ENCODE measurements around the gene HS3ST3A1.

The HS3ST3A1 gene

DNA sequence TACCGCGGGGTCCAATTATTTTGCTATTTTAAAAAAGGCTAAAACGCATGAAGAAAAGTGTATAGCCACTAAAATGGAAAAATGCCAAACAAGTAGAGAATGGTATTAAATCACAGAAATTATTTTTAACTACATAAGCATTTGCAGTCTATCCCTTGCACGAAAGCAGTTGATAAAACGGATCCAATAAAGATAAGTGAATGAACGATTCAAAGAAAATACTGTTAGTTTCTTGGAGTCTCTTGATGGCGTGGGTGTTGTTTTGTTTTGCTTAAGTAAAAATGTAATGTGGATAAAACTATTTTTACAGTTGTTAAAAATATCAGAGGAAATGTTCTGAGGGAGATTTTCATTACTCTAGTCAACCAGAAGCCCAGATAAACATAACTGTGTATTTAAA lies 9.3 kb downstream of the HS3ST3A1 start:
- Histone ChIP-seq H3K36me3 (ENCODE audit: control insufficient read depth, low read length) (no peaks in the 10 kb centered on the region), H3K4me1 (ENCODE audit: control insufficient read depth, low read length) (no peaks in the 10 kb centered on the region), H3K9me2 (replicated peaks; ENCODE audit: control insufficient read depth, low read length) (no peaks in the 10 kb centered on the region), H3K4me3 (ENCODE audit: low read length) (no peak overlapping the region), H4K20me1 (ENCODE audit: control insufficient read depth, insufficient read depth, low read depth, low read length) (no peaks in the 10 kb centered on the region), H3K9me3 (ENCODE audit: control insufficient read depth, insufficient read depth, low read length) (no peaks in the 10 kb centered on the region), H3K27me3 (ENCODE audit: control insufficient read depth, low read length) (no peaks in the 10 kb centered on the region), H3K27ac (ENCODE audit: low read depth, low read length) (no peak overlapping the region), H3K4me2 (ENCODE audit: low read length) (no peak overlapping the region), H3F3A (ENCODE audit: control insufficient read depth, insufficient read depth) (no peaks in the 10 kb centered on the region), H3K79me2 (ENCODE audit: control insufficient read depth, low read length) (no peaks in the 10 kb centered on the region)
- TF ChIP-seq, protein P1, sequence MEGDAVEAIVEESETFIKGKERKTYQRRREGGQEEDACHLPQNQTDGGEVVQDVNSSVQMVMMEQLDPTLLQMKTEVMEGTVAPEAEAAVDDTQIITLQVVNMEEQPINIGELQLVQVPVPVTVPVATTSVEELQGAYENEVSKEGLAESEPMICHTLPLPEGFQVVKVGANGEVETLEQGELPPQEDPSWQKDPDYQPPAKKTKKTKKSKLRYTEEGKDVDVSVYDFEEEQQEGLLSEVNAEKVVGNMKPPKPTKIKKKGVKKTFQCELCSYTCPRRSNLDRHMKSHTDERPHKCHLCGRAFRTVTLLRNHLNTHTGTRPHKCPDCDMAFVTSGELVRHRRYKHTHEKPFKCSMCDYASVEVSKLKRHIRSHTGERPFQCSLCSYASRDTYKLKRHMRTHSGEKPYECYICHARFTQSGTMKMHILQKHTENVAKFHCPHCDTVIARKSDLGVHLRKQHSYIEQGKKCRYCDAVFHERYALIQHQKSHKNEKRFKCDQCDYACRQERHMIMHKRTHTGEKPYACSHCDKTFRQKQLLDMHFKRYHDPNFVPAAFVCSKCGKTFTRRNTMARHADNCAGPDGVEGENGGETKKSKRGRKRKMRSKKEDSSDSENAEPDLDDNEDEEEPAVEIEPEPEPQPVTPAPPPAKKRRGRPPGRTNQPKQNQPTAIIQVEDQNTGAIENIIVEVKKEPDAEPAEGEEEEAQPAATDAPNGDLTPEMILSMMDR (IDR thresholded peaks at IDR 0.05; ENCODE audit: low read depth, low read length, poor library complexity, severe bottlenecking) = no peak
- TF ChIP-seq EZH2phosphoT487 (IDR thresholded peaks at IDR 0.05; ENCODE audit: borderline replicate concordance, low read length) = no peak

DNA sequence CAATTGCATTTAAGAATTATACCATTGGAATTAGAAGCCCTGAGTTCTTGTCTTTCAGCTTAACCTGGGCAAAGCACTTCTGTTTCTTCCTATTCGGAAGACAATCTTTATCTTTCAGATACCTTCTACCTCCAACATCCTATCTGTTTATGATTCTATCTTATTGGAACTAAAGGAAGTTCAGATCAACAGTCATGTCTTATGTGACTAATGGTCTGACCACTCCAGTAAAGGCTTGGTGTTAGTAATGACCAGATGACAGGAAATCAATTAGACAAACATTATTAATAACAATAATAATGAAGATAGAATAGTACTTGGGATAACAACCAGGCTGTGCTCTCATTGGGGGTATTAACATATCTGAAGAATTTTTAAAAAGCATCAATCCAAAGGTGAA lies 11.3 kb downstream of the HS3ST3A1 start:
- Histone ChIP-seq H3K27ac (ENCODE audit: low read depth, low read length) (no peak overlapping the region), H3K36me3 (ENCODE audit: control insufficient read depth, low read length) (no peaks in the 10 kb centered on the region), H3K4me1 (ENCODE audit: control insufficient read depth, low read length) (no peaks in the 10 kb centered on the region), H4K20me1 (ENCODE audit: control insufficient read depth, insufficient read depth, low read depth, low read length) (no peaks in the 10 kb centered on the region), H3K27me3 (ENCODE audit: control insufficient read depth, low read length) (no peaks in the 10 kb centered on the region), H3K4me2 (ENCODE audit: low read length) (no peak overlapping the region), H3K4me3 (ENCODE audit: low read length) (no peak overlapping the region), H3K9me3 (ENCODE audit: control insufficient read depth, insufficient read depth, low read length) (no peaks in the 10 kb centered on the region), H3F3A (ENCODE audit: control insufficient read depth, insufficient read depth) (no peaks in the 10 kb centered on the region), H3K79me2 (ENCODE audit: control insufficient read depth, low read length) (no peaks in the 10 kb centered on the region), H3K9me2 (replicated peaks; ENCODE audit: control insufficient read depth, low read length) (no peaks in the 10 kb centered on the region)
- TF ChIP-seq, protein P1 (IDR thresholded peaks at IDR 0.05; ENCODE audit: low read depth, low read length, poor library complexity, severe bottlenecking) = no peak
- TF ChIP-seq EZH2phosphoT487 (IDR thresholded peaks at IDR 0.05; ENCODE audit: borderline replicate concordance, low read length) = no peak

DNA sequence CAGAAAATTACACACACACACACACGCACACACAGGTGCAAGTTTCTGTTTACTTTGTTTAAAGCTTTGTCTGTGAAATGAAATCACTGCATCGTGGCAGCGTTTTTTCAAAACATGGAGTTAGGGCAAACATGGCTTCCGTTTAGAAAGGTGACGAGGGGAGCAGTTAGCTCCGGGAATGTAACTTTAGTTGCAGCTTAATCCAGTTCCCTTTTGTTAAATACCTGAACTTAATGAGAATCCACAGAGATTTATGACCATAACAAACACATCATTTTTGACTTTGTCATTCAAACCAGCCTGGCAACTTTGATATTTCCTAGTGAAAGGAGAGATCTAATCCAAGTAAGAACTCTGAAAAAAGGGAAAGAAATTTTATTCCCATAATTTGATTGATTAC lies 12.1 kb downstream of the HS3ST3A1 start:
- no peaks in the 10 kb centered on the region for H3K79me2 ChIP-seq (ENCODE audit: control insufficient read depth, low read length)
- H3K9me2 ChIP-seq (replicated peaks; ENCODE audit: control insufficient read depth, low read length) = no peaks in the 10 kb centered on the region
- TF ChIP-seq EZH2phosphoT487 (IDR thresholded peaks at IDR 0.05; ENCODE audit: borderline replicate concordance, low read length) = no peak
- TF ChIP-seq, protein P1 (IDR thresholded peaks at IDR 0.05; ENCODE audit: low read depth, low read length, poor library complexity, severe bottlenecking) = no peak
- no peaks in the 10 kb centered on the region for H4K20me1 ChIP-seq (ENCODE audit: control insufficient read depth, insufficient read depth, low read depth, low read length)
- no peaks in the 10 kb centered on the region for H3K27me3 ChIP-seq (ENCODE audit: control insufficient read depth, low read length)
- H3K36me3 ChIP-seq (ENCODE audit: control insufficient read depth, low read length) = no peaks in the 10 kb centered on the region
- no peak overlapping the region for H3K4me2 ChIP-seq (ENCODE audit: low read length)
- no peaks in the 10 kb centered on the region for H3K9me3 ChIP-seq (ENCODE audit: control insufficient read depth, insufficient read depth, low read length)
- H3K4me3 ChIP-seq (ENCODE audit: low read length) = no peak overlapping the region
- H3K4me1 ChIP-seq (ENCODE audit: control insufficient read depth, low read length) = no peaks in the 10 kb centered on the region
- H3K27ac ChIP-seq (ENCODE audit: low read depth, low read length) = no peak overlapping the region
- H3F3A ChIP-seq (ENCODE audit: control insufficient read depth, insufficient read depth) = no peaks in the 10 kb centered on the region

Measured in DOHH2 (cell line).